GM12873 (cell line): ENCODE results near the gene NAV3.

ENCODE experiments used
- CTCF ChIP-seq: IDR thresholded peaks from 2 replicates; pipeline ENCODE4 v1.5.1; 2012; ENCODE audit warnings: low read depth, mild to moderate bottlenecking, moderate library complexity, low read length, control low read depth; ENCODE audit not compliant: insufficient read depth; ENCODE audit errors: missing control alignments

NAV3 gene

GRCh38 chr12:78146365-78146772 lies 315.7 kb downstream of the NAV3 start:
- peak; percentile 57 for TF ChIP-seq CTCF

GRCh38 chr12:78149459-78149858 lies 318.8 kb downstream of the NAV3 start:
- TF ChIP-seq CTCF, result no peak

GRCh38 chr12:78155546-78155945 lies 324.9 kb downstream of the NAV3 start:
- TF ChIP-seq CTCF, result no peak

GRCh38 chr12:78156751-78157150 lies 326.1 kb downstream of the NAV3 start:
- no peak for TF ChIP-seq CTCF

GRCh38 chr12:78157199-78157598 lies 326.5 kb downstream of the NAV3 start:
- TF ChIP-seq CTCF, result no peak

GRCh38 chr12:78164154-78164553 lies 333.5 kb downstream of the NAV3 start:
- no peak for TF ChIP-seq CTCF

- no peak for TF ChIP-seq CTCF
Observed at GRCh38 chr12:78167510-78167909, 336.8 kb downstream of the NAV3 start.
